CD14-positive monocyte (primary cell): Measurements from ENCODE around the gene GALNT10. TPM values are rescaled to one million over a fixed set of nuclear protein-coding genes. Genes with fewer than 3 reads are reported as not detected.

Experiments
- DNase-seq, 3 donors: peaks; one replicate each; pipeline ENCODE4 v3.0.0-alpha.2; 2011 to 2022
- H2AFZ ChIP-seq: 2 replicates; pipeline ENCODE4 v1.6.0; 2012; ENCODE audit warnings: mild to moderate bottlenecking, low read depth, low read length, inconsistent platforms; ENCODE audit not compliant: insufficient read depth, poor library complexity, severe bottlenecking
- H3K27ac ChIP-seq, 2 donors: 1 replicate in 1 of 2; 2 replicates in 1 of 2; pipeline ENCODE4 v1.5.1; 2012 to 2013; ENCODE audit warnings: low read length in 2 of 2, control low read depth in 1 of 2, inconsistent platforms in 1 of 2, low read depth in 1 of 2, mild to moderate bottlenecking in 1 of 2
- H3K27me3 ChIP-seq, 2 donors: one replicate each; pipeline versions ENCODE4 v1.6.0 to v1.6.1; 2011 to 2013; ENCODE audit warnings: low read length in 2 of 2; ENCODE audit not compliant: control insufficient read depth in 2 of 2, insufficient read depth in 2 of 2
- H3K36me3 ChIP-seq, 2 donors: replicated peaks in 1 of 2; 1 replicate in 1 of 2; 2 replicates in 1 of 2; pipeline versions ENCODE4 v1.5.1 to v1.6.1; 2012 to 2013; ENCODE audit warnings: low read length in 2 of 2, control low read depth in 1 of 2, inconsistent platforms in 1 of 2, mild to moderate bottlenecking in 1 of 2; ENCODE audit not compliant: insufficient read depth in 2 of 2, control insufficient read depth in 1 of 2
- H3K4me1 ChIP-seq, 2 donors: 1 replicate in 1 of 2; 2 replicates in 1 of 2; pipeline versions ENCODE4 v1.5.1 to v1.6.1; 2012 to 2013; ENCODE audit warnings: low read length in 2 of 2, control low read depth in 1 of 2, inconsistent platforms in 1 of 2, mild to moderate bottlenecking in 1 of 2, moderate library complexity in 1 of 2; ENCODE audit not compliant: insufficient read depth in 2 of 2, control insufficient read depth in 1 of 2
- H3K4me2 ChIP-seq: replicated peaks from 2 replicates; pipeline ENCODE3; 2012; ENCODE audit warnings: low read length, moderate library complexity, mild to moderate bottlenecking; ENCODE audit not compliant: poor library complexity, severe bottlenecking; ENCODE audit errors: extremely low read depth
- H3K4me3 ChIP-seq, 3 experiments: fragments of 200-600 bp in 1 of 3; sonication (generic) in 1 of 3; replicated peaks in 1 of 3; 1 replicate in 2 of 3; 2 replicates in 1 of 3; pipeline ENCODE4 v1.5.1; 2011 to 2013; ENCODE audit warnings: low read length in 3 of 3, mild to moderate bottlenecking in 3 of 3, control low read depth in 2 of 3, low read depth in 2 of 3, inconsistent platforms in 1 of 3, moderate library complexity in 1 of 3
- H3K79me2 ChIP-seq: 2 replicates; pipeline ENCODE4 v1.6.0; 2012; ENCODE audit warnings: mild to moderate bottlenecking, control low read depth, inconsistent platforms, low read length, moderate library complexity; ENCODE audit not compliant: insufficient read depth
- H3K9ac ChIP-seq: 2 replicates; pipeline ENCODE4 v1.6.0; 2017; ENCODE audit warnings: low read length, mild to moderate bottlenecking; ENCODE audit not compliant: insufficient read depth, poor library complexity, severe bottlenecking
- H3K9me3 ChIP-seq, 2 donors: replicated peaks in 1 of 2; 1 replicate in 1 of 2; 2 replicates in 1 of 2; pipeline versions ENCODE4 v1.5.1 to v1.6.1; 2012 to 2013; ENCODE audit warnings: low read length in 2 of 2, control low read depth in 1 of 2; ENCODE audit not compliant: control insufficient read depth in 1 of 2, insufficient read depth in 1 of 2
- H4K20me1 ChIP-seq: 2 replicates; pipeline ENCODE4 v1.6.0; 2012; ENCODE audit warnings: mild to moderate bottlenecking, low read length, control low read depth, moderate library complexity; ENCODE audit not compliant: insufficient read depth
- H3K27ac Mint-ChIP-seq, 7 donors: one replicate each; pipeline ENCODE4 v1.8.0; 2020; ENCODE audit warnings: mild to moderate bottlenecking in 7 of 7, mixed read lengths in 7 of 7, moderate library complexity in 6 of 7, inconsistent platforms in 2 of 7
- H3K27me3 Mint-ChIP-seq, 3 donors: one replicate each; pipeline ENCODE4 v1.8.0; 2021 to 2022; ENCODE audit warnings: low read depth in 3 of 3, mild to moderate bottlenecking in 3 of 3, mixed read lengths in 3 of 3, moderate library complexity in 3 of 3, inconsistent platforms in 1 of 3
- H3K36me3 Mint-ChIP-seq, 2 donors: one replicate each; pipeline ENCODE4 v1.8.0; 2020; ENCODE audit warnings: mixed read lengths in 2 of 2, inconsistent platforms in 1 of 2, mild to moderate bottlenecking in 1 of 2
- H3K4me1 Mint-ChIP-seq: one replicate; pipeline ENCODE4 v1.8.0; 2020; ENCODE audit warnings: mild to moderate bottlenecking, mixed read lengths
- H3K4me3 Mint-ChIP-seq, 2 donors: one replicate each; pipeline ENCODE4 v1.8.0; 2020; ENCODE audit warnings: mild to moderate bottlenecking in 2 of 2, mixed read lengths in 2 of 2, moderate library complexity in 1 of 2
- H3K9me3 Mint-ChIP-seq, 7 donors: one replicate each; pipeline ENCODE4 v1.8.0; 2020 to 2022; ENCODE audit warnings: mixed read lengths in 7 of 7, mild to moderate bottlenecking in 6 of 7, moderate library complexity in 6 of 7, inconsistent platforms in 2 of 7
- CTCF ChIP-seq: fragments of 200-600 bp; IDR thresholded peaks from one replicate; pipeline ENCODE4 v1.8.0; 2022; ENCODE audit warnings: antibody characterized with exemption, mild to moderate bottlenecking
- WGBS: methylation state at CpG from one replicate; pipeline ENCODE4 v1.1.5; 2013; ENCODE audit warnings: missing lambda C conversion rate; ENCODE audit not compliant: insufficient coverage; 5-methylcytosine and 5-hydroxymethylcytosine counted together
- intact Hi-C, 2 donors: fragments of 100-400 bp; cut with micrococcal nuclease; formaldehyde crosslinking; loops; one replicate each; pipeline versions ENCODE4 v1.15.0 to v1.15.1; 2023
- polyA plus RNA-seq, 3 donors: library from polyadenylated mRNA; depleted of rRNA in 1 of 3; unstranded in 2 of 3; stranded (reverse) in 1 of 3; fragments of 300-500 nt in 2 of 3; fragments of >200 nt in 1 of 3; fragmentation: Illumina TruSeq in 2 of 3; gene quantifications; 1 replicate in 2 of 3; 2 replicates in 1 of 3; pipeline ENCODE4 v1.2.3, GENCODE V29; 2012 to 2021

Gene GALNT10
- polyA plus RNA-seq, 3 donors = 6.2 to 11.6 (median 7.3) TPM

- no peak for TF ChIP-seq CTCF
- H3K27me3 Mint-ChIP-seq = peaks cover 9 to 16% (median 13%) of the 10 kb centered on the region in 3 donors
- H3K4me1 Mint-ChIP-seq = peaks cover 8% of the 10 kb centered on the region
Measured at GRCh38 chr5:154178661-154179060, 11.9 kb upstream of the GALNT10 start.

GRCh38 chr5:154179846-154180710, 10.5 kb upstream of the GALNT10 start:
- H3K27ac Mint-ChIP-seq = peak overlapping the region in 1 of 7 donors; percentile 12
- peaks cover 8% of the 10 kb centered on the region for H3K4me1 Mint-ChIP-seq
- DNase-seq = peak in 2 of 3 donors; percentile 48 to 64
- H3K36me3 Mint-ChIP-seq = no peaks in the 10 kb centered on the region
- Histone ChIP-seq H3K4me1 (no peaks in the 10 kb centered on the region), H3K27ac (no peak overlapping the region), H3K9ac (no peak overlapping the region), H3K36me3 (no peaks in the 10 kb centered on the region), H4K20me1 (no peaks in the 10 kb centered on the region), H2AFZ (no peak overlapping the region), H3K27me3 (no peaks in the 10 kb centered on the region), H3K79me2 (no peaks in the 10 kb centered on the region), H3K4me2 (no peak overlapping the region), H3K4me3 (no peak overlapping the region), H3K9me3 (no peaks in the 10 kb centered on the region)
- H3K27me3 Mint-ChIP-seq = peaks cover 9 to 16% (median 13%) of the 10 kb centered on the region in 3 donors
- H3K4me3 Mint-ChIP-seq = no peak overlapping the region
- H3K9me3 Mint-ChIP-seq = no peaks in the 10 kb centered on the region
- WGBS = 58% methylated on average over 9 of the region's 13 CpGs
- intact Hi-C loops = loop anchor here (2.0 to 5.0 kb wide), 2 partner anchors 107 to 108 kb away; no protein-coding TSS in a partner anchor
- TF ChIP-seq CTCF = peak; percentile 87

More at GRCh38 chr5:154178661-154179060, 11.9 kb upstream of the GALNT10 start:
- no peaks in the 10 kb centered on the region for H3K79me2 ChIP-seq
- H3K4me3 ChIP-seq = no peak overlapping the region
- H3K4me1 ChIP-seq = no peaks in the 10 kb centered on the region
- no peak overlapping the region for H3K4me2 ChIP-seq
- H3K27me3 ChIP-seq = no peaks in the 10 kb centered on the region
- H3K9ac ChIP-seq = no peak overlapping the region
- WGBS = 27% methylated on average over 1 of the region's 2 CpGs
- H3K27ac Mint-ChIP-seq = no peak overlapping the region
- H3K36me3 ChIP-seq = no peaks in the 10 kb centered on the region
- no peak for DNase-seq
- H3K9me3 Mint-ChIP-seq = no peaks in the 10 kb centered on the region
- no peaks in the 10 kb centered on the region for H3K9me3 ChIP-seq
- no peak overlapping the region for H3K27ac ChIP-seq
- H4K20me1 ChIP-seq = no peaks in the 10 kb centered on the region
- H3K4me3 Mint-ChIP-seq = no peak overlapping the region
- intact Hi-C loops = loop anchor here in 1 of 2 donors (5.0 kb wide), 1 partner anchor 106 kb away; no protein-coding TSS in a partner anchor
- no peaks in the 10 kb centered on the region for H3K36me3 Mint-ChIP-seq
- H2AFZ ChIP-seq = peak overlapping the region; percentile 17
